SU-DHL-6 (cell line): ENCODE measurements around the gene RAI1.

Experiments used
- EZH2phosphoT487 ChIP-seq: fragments of 200-600 bp; sonication (generic), shearing (Covaris generic); conservative IDR thresholded peaks from 2 replicates; pipeline ENCODE4 v1.6.1; 2018; ENCODE audit warnings: mild to moderate bottlenecking, antibody characterized with exemption, low read length, moderate library complexity, mixed read lengths
- TF ChIP-seq, protein P1 (sequence below): fragments of 200-600 bp; sonication (generic); IDR thresholded peaks from one replicate; pipeline ENCODE4 v1.5.1; 2017; ENCODE audit warnings: antibody characterized with exemption, mild to moderate bottlenecking, low read length, moderate library complexity; ENCODE audit not compliant: insufficient read depth, poor library complexity, severe bottlenecking

DNA sequence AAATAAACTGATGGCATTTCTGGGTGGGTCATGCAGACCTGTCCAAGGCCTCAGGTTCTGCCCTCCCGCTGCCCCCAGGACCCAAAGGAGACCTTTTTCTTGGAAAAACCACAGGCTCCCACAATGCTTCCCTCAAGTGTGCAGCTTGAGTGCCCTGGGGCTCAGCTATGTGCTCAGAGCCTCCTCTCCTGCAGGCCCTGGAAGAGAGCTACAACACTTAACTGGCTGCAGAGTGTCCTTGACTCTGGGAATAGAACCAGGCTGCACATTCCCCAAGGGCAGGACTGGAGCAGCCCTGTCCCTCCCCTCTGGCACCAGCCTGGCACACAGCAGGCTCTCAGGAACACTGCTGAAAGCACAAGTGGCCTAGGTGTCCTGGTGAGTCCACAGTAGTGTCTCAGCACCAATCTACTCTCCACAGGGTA is 160.4 kb downstream of the RAI1 start:
- TF ChIP-seq, protein P1, sequence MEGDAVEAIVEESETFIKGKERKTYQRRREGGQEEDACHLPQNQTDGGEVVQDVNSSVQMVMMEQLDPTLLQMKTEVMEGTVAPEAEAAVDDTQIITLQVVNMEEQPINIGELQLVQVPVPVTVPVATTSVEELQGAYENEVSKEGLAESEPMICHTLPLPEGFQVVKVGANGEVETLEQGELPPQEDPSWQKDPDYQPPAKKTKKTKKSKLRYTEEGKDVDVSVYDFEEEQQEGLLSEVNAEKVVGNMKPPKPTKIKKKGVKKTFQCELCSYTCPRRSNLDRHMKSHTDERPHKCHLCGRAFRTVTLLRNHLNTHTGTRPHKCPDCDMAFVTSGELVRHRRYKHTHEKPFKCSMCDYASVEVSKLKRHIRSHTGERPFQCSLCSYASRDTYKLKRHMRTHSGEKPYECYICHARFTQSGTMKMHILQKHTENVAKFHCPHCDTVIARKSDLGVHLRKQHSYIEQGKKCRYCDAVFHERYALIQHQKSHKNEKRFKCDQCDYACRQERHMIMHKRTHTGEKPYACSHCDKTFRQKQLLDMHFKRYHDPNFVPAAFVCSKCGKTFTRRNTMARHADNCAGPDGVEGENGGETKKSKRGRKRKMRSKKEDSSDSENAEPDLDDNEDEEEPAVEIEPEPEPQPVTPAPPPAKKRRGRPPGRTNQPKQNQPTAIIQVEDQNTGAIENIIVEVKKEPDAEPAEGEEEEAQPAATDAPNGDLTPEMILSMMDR: no peak
- TF ChIP-seq EZH2phosphoT487: no peak
